K562 (cell line): Measurements from ENCODE around the gene DEGS1. TPM values are rescaled to one million over a fixed set of nuclear protein-coding genes. Genes with fewer than 3 reads are reported as not detected.

Experiments
- CTBP1 ChIP-seq: fragments of 450-650 bp; IDR thresholded peaks from 2 replicates; pipeline ENCODE4 v1.6.1; 2016; ENCODE audit warnings: borderline replicate concordance
- FOSL1 ChIP-seq: fragments of 200-800 bp; sonication (Bioruptor generic); conservative IDR thresholded peaks from 2 replicates; pipeline ENCODE4 v1.6.1; 2016; ENCODE audit warnings: missing genetic modification characterization, missing compliant biosample characterization
- GABPB2 ChIP-seq: fragments of 250-450 bp; sonication (Bioruptor Pico); conservative IDR thresholded peaks from 2 replicates; pipeline ENCODE4 v1.5.1; 2021; ENCODE audit warnings: mild to moderate bottlenecking
- KDM1A ChIP-seq, 2 experiments: fragments of 450-650 bp; IDR thresholded peaks; 2 replicates each; pipeline ENCODE4 v1.6.1; 2016; ENCODE audit warnings: mild to moderate bottlenecking in 2 of 2
- NCOR1 ChIP-seq: fragments of 450-650 bp; IDR thresholded peaks from 2 replicates; pipeline ENCODE4 v1.6.1; 2016; ENCODE audit warnings: mild to moderate bottlenecking, moderate library complexity
- NFYB ChIP-seq: IDR thresholded peaks from 2 replicates; pipeline ENCODE4 v1.6.1; 2011; ENCODE audit warnings: mild to moderate bottlenecking, moderate library complexity; ENCODE audit not compliant: insufficient read length; ENCODE audit errors: extremely low read depth
- RCOR1 ChIP-seq, 2 experiments: IDR thresholded peaks; 2 replicates each; pipeline ENCODE4 v1.6.1; 2012; ENCODE audit warnings: low read depth in 2 of 2, low read length in 2 of 2, borderline replicate concordance in 1 of 2, improper control_type of control experiment in 1 of 2
- SAP30 ChIP-seq: fragments of 200-600 bp; sonication (generic); IDR thresholded peaks from 2 replicates; pipeline ENCODE4 v1.6.1; 2012; ENCODE audit warnings: borderline replicate concordance, low read depth, mild to moderate bottlenecking, moderate library complexity, low read length, control low read depth, inconsistent platforms; ENCODE audit not compliant: insufficient read depth, poor library complexity, severe bottlenecking
- ZKSCAN1 ChIP-seq: fragments of 150-350 bp; IDR thresholded peaks from 2 replicates; pipeline ENCODE4 v1.6.1; 2016; ENCODE audit warnings: low read depth, low read length
- ZNF436 ChIP-seq: fragments of 250-450, 450-650 bp; sonication (Bioruptor Pico); formaldehyde crosslinking; IDR thresholded peaks from 2 replicates; pipeline ENCODE4 v1.7.0; 2020; ENCODE audit warnings: mild to moderate bottlenecking
- ZNF584 ChIP-seq: fragments of 200-800 bp; sonication (Bioruptor generic); IDR thresholded peaks from 2 replicates; pipeline ENCODE4 v1.6.1; 2016; ENCODE audit warnings: low read depth, mild to moderate bottlenecking, missing genetic modification characterization, missing compliant biosample characterization
- ZNF77 ChIP-seq: fragments of 250-450 bp; sonication (Bioruptor Pico); IDR thresholded peaks from 2 replicates; pipeline ENCODE4 v1.5.0; 2020
- polyA plus RNA-seq, 8 experiments: library from polyadenylated mRNA; depleted of rRNA in 4 of 8; stranded (reverse) in 5 of 8; unstranded in 3 of 8; fragments of >200 nt; fragmentation: Nextera tagmentation in 2 of 8; fragmentation: Illumina TruSeq in 1 of 8; extraction: Ambion mirVana in 2 of 8; extraction: Trizol in 1 of 8; gene quantifications; 2 replicates each; pipeline versions ENCODE4 v1.2.1 to v1.2.3, GENCODE V29; 2011 to 2014; ENCODE audit warnings: inconsistent platforms in 1 of 8, missing spikeins in 1 of 8
- total RNA-seq, 7 experiments: library from RNA; depleted of rRNA in 6 of 7; stranded (reverse); fragments of >200 nt in 6 of 7; fragmentation: Illumina TruSeq in 2 of 7; extraction: Trizol in 2 of 7; gene quantifications; 2 replicates each; pipeline versions ENCODE4 v1.2.1 to v1.2.3, GENCODE V29; 2011 to 2021; ENCODE audit warnings: low replicate concordance in 1 of 7
- TF ChIP-seq, protein P1 (sequence below): sonication (generic); IDR thresholded peaks from 2 replicates; pipeline ENCODE4 v1.6.1; 2016
- TF ChIP-seq, protein P2 (sequence below): fragments of 250-450 bp; sonication (Bioruptor Pico); IDR thresholded peaks from 2 replicates; pipeline ENCODE4 v1.8.0; 2022; ENCODE audit warnings: inconsistent platforms, mild to moderate bottlenecking, moderate library complexity, borderline replicate concordance
- TF ChIP-seq, protein P3 (sequence below): fragments of 250-450 bp; sonication (Bioruptor Pico); IDR thresholded peaks from 2 replicates; pipeline ENCODE4 v1.8.0; 2021; ENCODE audit warnings: moderate library complexity, mild to moderate bottlenecking, inconsistent platforms
- TF ChIP-seq, protein P4 (sequence below): fragments of 250-450 bp; sonication (Bioruptor Pico); IDR thresholded peaks from 2 replicates; pipeline ENCODE4 v1.5.0; 2021
- TF ChIP-seq, protein P5 (sequence below): fragments of 200-800 bp; sonication (Bioruptor generic); IDR thresholded peaks from 2 replicates; pipeline ENCODE4 v1.6.1; 2016; ENCODE audit warnings: missing genetic modification characterization, missing compliant biosample characterization
- TF ChIP-seq, protein P6 (sequence below): fragments of 450-650 bp; IDR thresholded peaks from 2 replicates; pipeline ENCODE4 v1.6.1; 2018; ENCODE audit warnings: mild to moderate bottlenecking, low read depth; ENCODE audit not compliant: partially characterized antibody

DEGS1 gene
- total and polyA plus RNA-seq, 9 of the 15 experiments (the other 6 are each of a cell fraction or from before 2014, with no cell fraction given) = 12.3 to 95.0 (median 38.8) TPM

DNA sequence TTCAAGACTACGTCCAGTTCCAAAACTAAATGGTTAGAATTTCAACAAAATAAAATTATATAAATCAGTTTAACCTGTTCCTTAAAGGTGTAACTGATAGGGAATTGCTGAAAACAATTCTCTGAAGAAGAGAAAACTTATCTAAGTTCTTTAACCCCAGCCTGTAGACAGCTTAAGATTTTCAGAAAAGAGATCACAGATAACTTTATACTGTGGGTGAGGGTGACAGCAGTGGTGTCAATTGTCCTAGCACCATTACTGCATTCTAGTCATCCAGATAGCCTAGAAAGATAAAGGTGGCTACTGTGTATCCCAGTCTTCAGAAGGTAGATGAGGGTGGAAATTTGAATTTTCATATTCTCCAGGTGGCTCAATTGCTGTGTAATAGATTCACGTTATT is 19.7 kb upstream of the DEGS1 start (continued):
- TF ChIP-seq, protein P1, sequence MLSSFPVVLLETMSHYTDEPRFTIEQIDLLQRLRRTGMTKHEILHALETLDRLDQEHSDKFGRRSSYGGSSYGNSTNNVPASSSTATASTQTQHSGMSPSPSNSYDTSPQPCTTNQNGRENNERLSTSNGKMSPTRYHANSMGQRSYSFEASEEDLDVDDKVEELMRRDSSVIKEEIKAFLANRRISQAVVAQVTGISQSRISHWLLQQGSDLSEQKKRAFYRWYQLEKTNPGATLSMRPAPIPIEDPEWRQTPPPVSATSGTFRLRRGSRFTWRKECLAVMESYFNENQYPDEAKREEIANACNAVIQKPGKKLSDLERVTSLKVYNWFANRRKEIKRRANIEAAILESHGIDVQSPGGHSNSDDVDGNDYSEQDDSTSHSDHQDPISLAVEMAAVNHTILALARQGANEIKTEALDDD = peak; percentile 78
- TF ChIP-seq, protein P2, sequence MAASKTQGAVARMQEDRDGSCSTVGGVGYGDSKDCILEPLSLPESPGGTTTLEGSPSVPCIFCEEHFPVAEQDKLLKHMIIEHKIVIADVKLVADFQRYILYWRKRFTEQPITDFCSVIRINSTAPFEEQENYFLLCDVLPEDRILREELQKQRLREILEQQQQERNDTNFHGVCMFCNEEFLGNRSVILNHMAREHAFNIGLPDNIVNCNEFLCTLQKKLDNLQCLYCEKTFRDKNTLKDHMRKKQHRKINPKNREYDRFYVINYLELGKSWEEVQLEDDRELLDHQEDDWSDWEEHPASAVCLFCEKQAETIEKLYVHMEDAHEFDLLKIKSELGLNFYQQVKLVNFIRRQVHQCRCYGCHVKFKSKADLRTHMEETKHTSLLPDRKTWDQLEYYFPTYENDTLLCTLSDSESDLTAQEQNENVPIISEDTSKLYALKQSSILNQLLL (CRISPR knock-in tag) = no peak
- no peak for TF ChIP-seq SAP30
- TF ChIP-seq NFYB = no peak
- no peak for TF ChIP-seq ZKSCAN1
- TF ChIP-seq ZNF436 (CRISPR knock-in tag) = no peak
- no peak for TF ChIP-seq CTBP1
- TF ChIP-seq GABPB2 (CRISPR knock-in tag) = no peak
- TF ChIP-seq ZNF584 (CRISPR knock-in tag) = no peak
- no peak for TF ChIP-seq ZNF77 (CRISPR knock-in tag)
- TF ChIP-seq, protein P3, sequence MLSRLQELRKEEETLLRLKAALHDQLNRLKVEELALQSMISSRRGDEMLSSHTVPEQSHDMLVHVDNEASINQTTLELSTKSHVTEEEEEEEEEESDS = no peak
- TF ChIP-seq KDM1A (IDR thresholded peaks at IDR 0.05) = peak; percentile 45 to 46; a peak in 2 of 4 replicates
- TF ChIP-seq, protein P4, sequence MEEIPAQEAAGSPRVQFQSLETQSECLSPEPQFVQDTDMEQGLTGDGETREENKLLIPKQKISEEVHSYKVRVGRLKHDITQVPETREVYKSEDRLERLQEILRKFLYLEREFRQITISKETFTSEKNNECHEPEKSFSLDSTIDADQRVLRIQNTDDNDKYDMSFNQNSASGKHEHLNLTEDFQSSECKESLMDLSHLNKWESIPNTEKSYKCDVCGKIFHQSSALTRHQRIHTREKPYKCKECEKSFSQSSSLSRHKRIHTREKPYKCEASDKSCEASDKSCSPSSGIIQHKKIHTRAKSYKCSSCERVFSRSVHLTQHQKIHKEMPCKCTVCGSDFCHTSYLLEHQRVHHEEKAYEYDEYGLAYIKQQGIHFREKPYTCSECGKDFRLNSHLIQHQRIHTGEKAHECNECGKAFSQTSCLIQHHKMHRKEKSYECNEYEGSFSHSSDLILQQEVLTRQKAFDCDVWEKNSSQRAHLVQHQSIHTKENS (CRISPR knock-in tag) = no peak
- TF ChIP-seq FOSL1 = no peak
- TF ChIP-seq, protein P5, sequence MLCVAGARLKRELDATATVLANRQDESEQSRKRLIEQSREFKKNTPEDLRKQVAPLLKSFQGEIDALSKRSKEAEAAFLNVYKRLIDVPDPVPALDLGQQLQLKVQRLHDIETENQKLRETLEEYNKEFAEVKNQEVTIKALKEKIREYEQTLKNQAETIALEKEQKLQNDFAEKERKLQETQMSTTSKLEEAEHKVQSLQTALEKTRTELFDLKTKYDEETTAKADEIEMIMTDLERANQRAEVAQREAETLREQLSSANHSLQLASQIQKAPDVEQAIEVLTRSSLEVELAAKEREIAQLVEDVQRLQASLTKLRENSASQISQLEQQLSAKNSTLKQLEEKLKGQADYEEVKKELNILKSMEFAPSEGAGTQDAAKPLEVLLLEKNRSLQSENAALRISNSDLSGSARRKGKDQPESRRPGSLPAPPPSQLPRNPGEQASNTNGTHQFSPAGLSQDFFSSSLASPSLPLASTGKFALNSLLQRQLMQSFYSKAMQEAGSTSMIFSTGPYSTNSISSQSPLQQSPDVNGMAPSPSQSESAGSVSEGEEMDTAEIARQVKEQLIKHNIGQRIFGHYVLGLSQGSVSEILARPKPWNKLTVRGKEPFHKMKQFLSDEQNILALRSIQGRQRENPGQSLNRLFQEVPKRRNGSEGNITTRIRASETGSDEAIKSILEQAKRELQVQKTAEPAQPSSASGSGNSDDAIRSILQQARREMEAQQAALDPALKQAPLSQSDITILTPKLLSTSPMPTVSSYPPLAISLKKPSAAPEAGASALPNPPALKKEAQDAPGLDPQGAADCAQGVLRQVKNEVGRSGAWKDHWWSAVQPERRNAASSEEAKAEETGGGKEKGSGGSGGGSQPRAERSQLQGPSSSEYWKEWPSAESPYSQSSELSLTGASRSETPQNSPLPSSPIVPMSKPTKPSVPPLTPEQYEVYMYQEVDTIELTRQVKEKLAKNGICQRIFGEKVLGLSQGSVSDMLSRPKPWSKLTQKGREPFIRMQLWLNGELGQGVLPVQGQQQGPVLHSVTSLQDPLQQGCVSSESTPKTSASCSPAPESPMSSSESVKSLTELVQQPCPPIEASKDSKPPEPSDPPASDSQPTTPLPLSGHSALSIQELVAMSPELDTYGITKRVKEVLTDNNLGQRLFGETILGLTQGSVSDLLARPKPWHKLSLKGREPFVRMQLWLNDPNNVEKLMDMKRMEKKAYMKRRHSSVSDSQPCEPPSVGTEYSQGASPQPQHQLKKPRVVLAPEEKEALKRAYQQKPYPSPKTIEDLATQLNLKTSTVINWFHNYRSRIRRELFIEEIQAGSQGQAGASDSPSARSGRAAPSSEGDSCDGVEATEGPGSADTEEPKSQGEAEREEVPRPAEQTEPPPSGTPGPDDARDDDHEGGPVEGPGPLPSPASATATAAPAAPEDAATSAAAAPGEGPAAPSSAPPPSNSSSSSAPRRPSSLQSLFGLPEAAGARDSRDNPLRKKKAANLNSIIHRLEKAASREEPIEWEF (CRISPR knock-in tag) = no peak
- TF ChIP-seq, protein P6, sequence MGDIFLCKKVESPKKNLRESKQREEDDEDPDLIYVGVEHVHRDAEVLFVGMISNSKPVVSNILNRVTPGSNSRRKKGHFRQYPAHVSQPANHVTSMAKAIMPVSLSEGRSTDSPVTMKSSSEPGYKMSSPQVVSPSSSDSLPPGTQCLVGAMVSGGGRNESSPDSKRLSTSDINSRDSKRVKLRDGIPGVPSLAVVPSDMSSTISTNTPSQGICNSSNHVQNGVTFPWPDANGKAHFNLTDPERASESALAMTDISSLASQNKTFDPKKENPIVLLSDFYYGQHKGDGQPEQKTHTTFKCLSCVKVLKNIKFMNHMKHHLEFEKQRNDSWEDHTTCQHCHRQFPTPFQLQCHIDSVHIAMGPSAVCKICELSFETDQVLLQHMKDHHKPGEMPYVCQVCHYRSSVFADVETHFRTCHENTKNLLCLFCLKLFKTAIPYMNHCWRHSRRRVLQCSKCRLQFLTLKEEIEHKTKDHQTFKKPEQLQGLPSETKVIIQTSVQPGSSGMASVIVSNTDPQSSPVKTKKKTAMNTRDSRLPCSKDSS = no peak
- 0 out of 4 replicates have a peak, but pooled peaks of 1 of the 2 experiments have one; percentile 23 for TF ChIP-seq RCOR1 (IDR thresholded peaks at IDR 0.05; ENCODE audit: borderline replicate concordance in 1 of 2, low read depth in 2 of 2, low read length in 2 of 2)
- peak; percentile 31; the same call in 1 of the 2 replicates for TF ChIP-seq NCOR1
